ENCODE measurements around the gene DUSP1. TPM values are rescaled to one million over a fixed set of nuclear protein-coding genes. Genes with fewer than 3 reads are reported as not detected.
A peak's percentile ranks its signal among the peaks of the same experiment; 100 is the strongest.

The DUSP1 gene
- total and polyA plus RNA-seq, 2 of the 4 experiments (the other 2 are of a cell fraction) = 304 to 467 TPM

- POLR2A ChIA-PET (ENCODE audit: unreplicated experiment) = no interaction called here
- H3K36me3 ChIP-seq (ENCODE audit: control insufficient read depth, insufficient read depth, low read length) = no peaks in the 10 kb centered on the region
- peak overlapping the region; percentile 92 for H2AK9ac ChIP-seq (replicated peaks; ENCODE audit: low read depth, low read length, poor library complexity)
- H3K18ac ChIP-seq (ENCODE audit: low read depth, low read length) = 0 out of 2 replicates have a peak overlapping the region, but pooled peaks have one; percentile 4
- 78% methylated on average over 2 of the region's 14 CpGs; no CpG with 5 or more reads in 1 of the 2 experiments for WGBS, 2 experiments (ENCODE audit: extremely low coverage in 2 of 2, insufficient read length in 1 of 2)
- H3K4me1 ChIP-seq (ENCODE audit: control insufficient read depth, insufficient read depth, low read length) = peaks cover 18% of the 10 kb centered on the region
- H3K9ac ChIP-seq (ENCODE audit: low read depth, low read length) = no peak overlapping the region
- H3K14ac ChIP-seq (replicated peaks; ENCODE audit: low read depth, low read length) = no peak overlapping the region
- in situ Hi-C loops (cut with MboI; ENCODE audit: low sequenced_read_pairs) (no loop called here), intact Hi-C loops (cut with micrococcal nuclease) (loop anchor here (5.0 kb wide), 1 partner anchor 35 kb away; no protein-coding TSS in a partner anchor), dilution Hi-C loops (cut with HindIII; ENCODE audit: low sequenced_read_pairs, unreplicated experiment) (no loop called here)
- H3K27me3 ChIP-seq (ENCODE audit: control insufficient read depth, insufficient read depth, low read length) = peaks cover 2% of the 10 kb centered on the region; the same call in 1 of the 2 replicates
- H3K4me2 ChIP-seq (ENCODE audit: low read depth, low read length) = no peak overlapping the region
- H3K9me1 ChIP-seq (ENCODE audit: insufficient read depth, low read length) = 0 out of 2 replicates have a peak, but pooled peaks cover 18% of the 10 kb centered on the region
- no peak overlapping the region for H3K4me3 ChIP-seq (ENCODE audit: insufficient read depth, low read depth, low read length)
- H2BK5ac ChIP-seq (ENCODE audit: low read depth, low read length, poor library complexity, severe bottlenecking) = no peak overlapping the region
- H3K56ac ChIP-seq (ENCODE audit: extremely low read depth, insufficient read depth, low read length) = no peak overlapping the region
- no peak overlapping the region for H3K27ac ChIP-seq (ENCODE audit: insufficient read depth, low read length)
- TF ChIP-seq MAFK (IDR thresholded peaks at IDR 0.05; ENCODE audit: low read depth, low read length) (no peak), RFX5 (IDR thresholded peaks at IDR 0.05; ENCODE audit: low read depth, low read length) (no peak), BHLHE40 (IDR thresholded peaks at IDR 0.05; ENCODE audit: low read depth, low read length) (no peak), CTCF (conservative IDR thresholded peaks at IDR 0.05; ENCODE audit: low read depth, low read length) (no peak), RAD21 (IDR thresholded peaks at IDR 0.05; ENCODE audit: low read length) (no peak), POLR2A (IDR thresholded peaks at IDR 0.05; ENCODE audit: low read depth, low read length) (no peak), MAZ (IDR thresholded peaks at IDR 0.05; ENCODE audit: borderline replicate concordance, low read depth, low read length) (no peak), CHD1 (IDR thresholded peaks at IDR 0.05; ENCODE audit: low read depth, low read length) (no peak), CEBPB (IDR thresholded peaks at IDR 0.05; ENCODE audit: low read depth, low read length) (no peak)
- BruUV-seq (replicated peaks) = no TSS peak
- peak overlapping the region; percentile 90 for H2BK120ac ChIP-seq (ENCODE audit: low read depth, low read length)
- H2AK5ac ChIP-seq (ENCODE audit: low read depth, low read length) = peak overlapping the region; percentile 36; the same call in 1 of the 2 replicates
- CTCF ChIA-PET = interaction anchor here (1.0 kb wide), 1 partner anchor 17 kb away, joined by 4 read pairs; no protein-coding TSS in a partner anchor
- H2BK20ac ChIP-seq (ENCODE audit: low read depth, low read length) = peak overlapping the region; percentile 53; the same call in 1 of the 2 replicates
- H2BK15ac ChIP-seq (ENCODE audit: low read depth, low read length) = peak overlapping the region; percentile 74; the same call in 1 of the 3 replicates
- H3K4ac ChIP-seq (ENCODE audit: low read depth, low read length) = peak overlapping the region; percentile 91
- no peaks in the 10 kb centered on the region for H3K9me3 ChIP-seq (ENCODE audit: control insufficient read depth, insufficient read depth, low read length)
- H2AFZ ChIP-seq (replicated peaks; ENCODE audit: low read length, poor library complexity) = no peak overlapping the region
- H4K5ac ChIP-seq (ENCODE audit: low read depth, low read length) = no peak overlapping the region
- no peak for DNase-seq
- peak overlapping the region; percentile 90 for H4K91ac ChIP-seq (ENCODE audit: insufficient read depth, low read depth, low read length)
- no peak overlapping the region for H3K23ac ChIP-seq (ENCODE audit: low read depth, low read length)
- ATAC-seq (ENCODE audit: low read depth) = no peak
- no peaks in the 10 kb centered on the region; a peak in 1 of 4 replicates for H3K79me1 ChIP-seq (ENCODE audit: low read depth in 1 of 2, low read length in 2 of 2)
- H4K20me1 ChIP-seq (ENCODE audit: insufficient read depth, low read length) = no peaks in the 10 kb centered on the region
- H4K8ac ChIP-seq (ENCODE audit: low read depth in 2 of 2, low read length in 2 of 2) = peak overlapping the region in 1 of 2 experiments; percentile 97; a peak in 1 of 4 replicates
Measured at GRCh38 chr5:172732201-172732865, 38.7 kb downstream of the DUSP1 start.
